NCI-H2196 (cell line): ENCODE data around the gene SOX15.
"Not testable (repeated sequence)": the region's sequence is repeated elsewhere in the genome, so short reads cannot be mapped to it uniquely, and the experiment has no call there.

Experiments
- DNase-seq: peaks from one replicate; lab custom pipeline; 2025; ENCODE audit not compliant: unreplicated experiment; lab: John Stamatoyannopoulos, UW

The SOX15 gene

DNA sequence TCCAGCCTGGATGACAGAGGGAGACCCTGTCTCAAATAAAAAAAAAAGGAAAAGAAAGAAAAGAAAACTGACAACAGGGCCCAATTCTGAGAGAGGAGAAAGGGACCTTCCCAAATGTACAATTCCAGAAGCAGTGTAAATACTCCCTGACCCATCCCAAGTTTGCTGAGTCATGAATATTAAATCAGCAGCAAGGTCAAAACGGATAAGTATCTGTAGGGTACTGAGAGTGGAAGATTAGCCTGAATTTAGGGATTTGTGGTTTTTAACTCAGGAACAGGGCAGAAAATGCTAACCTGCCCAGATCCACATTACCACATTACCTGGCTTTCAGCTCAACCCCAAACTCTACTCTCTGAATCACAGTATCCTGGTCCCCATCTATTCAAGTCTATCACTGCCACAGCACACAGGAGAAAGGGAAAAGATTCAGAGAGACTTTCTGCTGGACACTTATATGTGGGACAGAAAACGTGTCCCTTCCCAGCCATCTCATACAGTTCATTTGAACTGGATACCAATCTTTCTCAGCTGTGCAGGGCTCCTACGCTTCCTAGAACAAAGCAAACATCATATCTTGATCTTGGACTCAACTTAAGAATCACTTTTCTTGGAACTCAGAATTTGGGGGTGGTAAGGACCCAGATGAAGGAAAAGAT lies 21.9 kb upstream of the SOX15 start:
- no peak for DNase-seq

DNA sequence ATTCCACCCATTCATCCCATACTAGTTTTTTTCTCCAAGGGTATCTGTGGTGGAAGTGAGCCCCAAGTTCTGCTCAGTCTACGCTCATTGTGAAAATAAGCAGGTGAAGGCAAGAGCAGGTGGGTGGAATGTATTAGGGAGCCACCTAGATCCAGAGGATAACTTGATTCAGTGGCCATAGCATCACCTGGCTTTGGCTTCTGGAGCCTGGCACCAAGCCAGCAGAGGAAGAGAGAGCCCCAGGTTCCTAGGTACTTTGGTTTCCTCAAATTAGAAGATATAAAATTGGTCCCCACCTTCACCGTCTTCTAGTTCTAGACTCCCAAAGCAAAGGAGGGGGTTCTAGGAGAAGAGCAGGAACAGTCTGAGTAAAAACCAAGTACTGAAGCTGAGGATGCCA lies 20.7 kb upstream of the SOX15 start:
- peak; percentile 3 for DNase-seq

DNA sequence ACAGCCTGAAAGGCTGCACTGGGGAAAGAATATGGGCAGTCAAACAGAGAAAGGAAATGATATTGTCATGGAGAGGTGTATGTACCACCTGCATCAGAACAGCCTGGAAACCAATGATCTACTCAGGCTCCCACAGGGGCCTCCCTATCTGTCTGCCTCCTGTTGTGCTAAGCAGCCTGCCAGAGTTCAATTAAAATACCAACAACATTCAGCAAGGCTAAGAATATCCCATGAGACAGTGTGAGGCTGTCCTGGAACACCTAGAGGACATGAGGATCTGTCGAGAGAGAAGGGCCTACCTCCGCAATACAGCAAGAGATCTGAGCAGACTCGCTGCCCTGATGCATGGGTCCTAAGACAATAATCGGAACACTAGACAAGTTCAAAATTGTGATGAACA lies 16.4 kb upstream of the SOX15 start:
- DNase-seq = no peak

DNA sequence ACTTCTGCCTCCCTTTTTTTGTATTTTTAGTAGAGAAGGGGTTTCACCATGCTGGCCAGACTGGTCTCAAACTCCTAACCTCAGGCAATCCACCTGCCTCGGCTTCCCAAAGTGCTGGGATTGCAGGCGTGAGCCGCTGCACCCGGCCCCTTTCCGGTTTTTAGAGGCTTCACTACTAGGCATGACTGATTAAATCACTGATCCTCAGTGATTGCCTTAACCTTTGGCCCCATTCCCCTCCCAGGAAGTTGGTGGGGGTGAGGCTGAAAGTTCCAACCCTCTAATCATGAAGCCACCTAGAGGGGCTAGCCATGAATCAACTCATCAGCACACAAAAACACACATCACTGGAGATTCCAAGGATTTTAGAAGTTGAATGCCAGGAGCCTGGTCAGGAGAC lies 7.7 kb upstream of the SOX15 start:
- DNase-seq = not testable (repeated sequence)

DNA sequence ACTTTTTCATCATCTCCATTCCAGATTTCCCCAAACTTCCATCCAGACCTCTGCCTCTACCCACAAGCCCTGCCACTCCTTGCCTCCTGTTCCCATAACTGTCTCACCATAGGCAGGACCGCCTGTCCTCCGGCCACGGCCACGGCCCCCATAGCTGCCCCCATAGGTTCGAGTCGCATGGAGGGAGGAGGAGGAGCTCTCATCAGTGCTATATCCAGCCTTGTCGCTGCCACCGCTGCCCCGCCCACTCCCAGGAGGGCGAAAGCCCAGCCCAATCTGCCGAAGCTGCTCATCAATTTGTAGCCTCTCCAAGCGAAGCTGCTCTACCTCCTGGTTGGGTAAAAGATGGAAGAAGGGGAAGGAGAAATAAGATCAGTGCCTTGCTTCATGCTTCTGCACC lies 3.4 kb upstream of the SOX15 start:
- no peak for DNase-seq

DNA sequence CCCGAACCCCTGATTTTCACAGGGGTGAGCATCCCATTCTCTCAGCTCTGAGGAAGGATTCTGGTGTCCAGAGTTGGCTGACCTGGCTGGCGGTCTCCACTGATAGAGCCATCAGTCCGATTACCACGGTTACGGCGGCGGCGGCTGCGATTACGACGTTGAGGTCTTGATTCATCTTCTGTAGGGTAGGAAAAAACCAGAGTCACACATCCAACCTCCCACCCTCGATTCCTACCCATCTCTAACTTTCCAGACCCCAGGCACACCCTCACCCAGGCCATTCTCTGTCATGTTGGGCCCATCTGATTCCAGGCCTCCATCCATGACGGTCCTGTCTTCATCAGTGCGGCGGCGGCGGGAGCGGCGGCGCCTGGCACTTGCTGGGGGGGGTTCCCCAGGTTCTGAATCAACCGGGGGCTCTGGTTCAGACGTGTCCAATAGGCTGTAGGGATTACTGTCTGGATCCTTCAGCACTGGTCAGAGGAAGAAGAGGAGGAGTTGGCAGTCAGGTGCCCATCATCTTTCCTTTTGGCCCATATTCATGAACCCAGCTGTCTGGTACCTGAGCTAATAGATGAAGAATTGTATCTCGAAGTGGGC lies 2.6 kb upstream of the SOX15 start:
- DNase-seq = no peak

DNA sequence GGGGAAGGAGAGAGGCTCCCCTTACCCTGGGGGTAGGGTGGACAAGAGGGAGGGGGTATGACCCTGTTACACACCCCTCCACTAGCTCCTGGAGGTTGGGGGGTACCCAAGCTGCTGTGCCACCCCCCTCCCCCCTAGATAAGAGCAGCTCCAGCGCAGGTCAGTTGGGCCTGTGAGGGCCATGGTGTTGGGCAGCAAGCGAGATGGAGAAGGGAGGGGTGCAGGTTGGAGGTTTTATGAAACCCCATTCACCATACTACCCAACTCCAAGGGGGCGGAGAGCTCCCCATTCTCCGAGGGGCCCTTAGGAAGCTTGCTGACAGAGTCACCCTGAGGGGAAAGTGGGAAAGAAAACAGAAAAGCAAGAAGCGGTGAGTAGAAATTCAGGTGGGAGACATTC lies 1.7 kb upstream of the SOX15 start:
- DNase-seq = no peak

DNA sequence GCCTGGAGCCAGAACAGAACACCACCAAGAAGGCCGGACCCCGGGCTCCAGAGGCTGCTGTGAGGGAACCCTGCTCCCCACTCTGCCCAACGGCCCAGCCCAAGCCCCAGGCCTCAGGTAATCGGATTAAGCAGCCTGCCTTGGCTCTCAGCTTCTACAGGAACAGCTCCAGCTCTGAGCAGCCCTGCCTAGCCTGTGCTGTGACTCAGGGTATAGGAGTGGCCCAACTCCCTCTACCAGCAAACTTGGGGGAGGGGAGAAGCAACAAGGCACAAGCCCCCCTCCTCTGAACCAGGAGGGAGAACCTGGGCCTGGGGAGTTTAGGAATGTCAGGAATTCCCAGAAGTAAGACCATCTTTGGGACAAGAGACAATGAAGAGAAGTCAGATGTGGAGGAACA lies 849 bp upstream of the SOX15 start:
- no peak for DNase-seq

DNA sequence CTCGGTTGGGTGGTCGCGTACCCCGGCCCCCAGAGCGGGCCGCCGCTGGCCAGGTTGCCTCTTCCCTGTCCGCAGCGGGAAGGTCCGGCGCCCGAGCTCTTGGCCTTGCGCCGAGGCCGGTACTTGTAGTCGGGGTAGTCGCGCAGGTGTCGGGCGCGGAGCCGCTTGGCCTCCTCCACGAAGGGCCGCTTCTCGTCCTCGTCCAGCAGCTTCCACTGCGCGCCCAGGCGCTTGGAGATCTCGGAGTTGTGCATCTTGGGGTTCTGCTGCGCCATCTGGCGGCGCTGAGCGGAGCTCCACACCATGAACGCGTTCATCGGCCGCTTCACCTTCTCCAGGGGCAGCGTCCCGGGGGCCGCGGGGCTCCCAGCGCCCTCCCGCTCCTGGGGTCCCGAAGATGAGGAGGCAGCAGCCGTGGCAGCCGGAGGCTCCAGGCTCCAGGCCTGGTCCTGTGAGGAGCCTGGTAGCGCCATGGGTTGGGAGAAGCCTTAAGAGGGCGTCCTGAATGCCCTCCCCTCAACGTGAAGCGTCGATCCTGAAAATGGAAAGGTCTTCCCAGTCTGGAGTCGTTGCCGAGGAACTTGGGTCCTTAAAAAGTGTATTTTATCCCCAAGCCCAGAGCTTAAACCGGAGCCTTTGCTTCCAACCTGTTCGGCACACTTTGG lies 558 bp downstream of the SOX15 start:
- no peak for DNase-seq

DNA sequence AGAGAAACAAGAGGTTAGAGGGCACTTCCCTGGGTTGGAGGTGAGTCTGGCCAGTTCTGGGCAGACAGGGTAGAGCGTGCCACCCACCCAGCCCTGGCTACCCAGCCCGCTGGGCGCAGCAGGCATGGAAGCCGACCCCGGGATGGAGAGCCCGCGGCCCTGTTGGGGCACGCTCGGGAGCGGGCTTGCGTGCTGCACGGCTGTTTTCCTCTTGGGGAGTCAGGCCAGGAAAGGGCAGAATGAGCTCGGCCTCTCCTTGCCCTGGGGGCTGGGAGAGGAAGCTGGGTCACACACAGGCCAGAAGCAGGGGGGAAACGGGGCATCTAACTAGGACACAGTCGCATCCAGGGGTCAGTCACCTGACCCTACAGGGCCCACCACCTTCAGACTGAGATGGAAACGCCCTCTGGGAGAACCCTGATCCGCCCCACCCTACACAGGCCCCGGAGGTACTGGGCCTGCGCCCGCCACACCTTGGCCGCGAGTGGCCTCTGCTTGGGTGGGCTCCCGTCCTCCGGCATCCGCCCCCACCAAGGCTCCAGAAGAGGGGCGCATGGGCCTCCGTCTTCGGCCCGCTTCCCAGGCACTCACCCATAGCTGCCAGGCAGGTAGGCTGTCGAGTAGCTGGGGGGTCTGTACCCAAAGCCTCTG lies 1.2 kb downstream of the SOX15 start:
- no peak for DNase-seq

DNA sequence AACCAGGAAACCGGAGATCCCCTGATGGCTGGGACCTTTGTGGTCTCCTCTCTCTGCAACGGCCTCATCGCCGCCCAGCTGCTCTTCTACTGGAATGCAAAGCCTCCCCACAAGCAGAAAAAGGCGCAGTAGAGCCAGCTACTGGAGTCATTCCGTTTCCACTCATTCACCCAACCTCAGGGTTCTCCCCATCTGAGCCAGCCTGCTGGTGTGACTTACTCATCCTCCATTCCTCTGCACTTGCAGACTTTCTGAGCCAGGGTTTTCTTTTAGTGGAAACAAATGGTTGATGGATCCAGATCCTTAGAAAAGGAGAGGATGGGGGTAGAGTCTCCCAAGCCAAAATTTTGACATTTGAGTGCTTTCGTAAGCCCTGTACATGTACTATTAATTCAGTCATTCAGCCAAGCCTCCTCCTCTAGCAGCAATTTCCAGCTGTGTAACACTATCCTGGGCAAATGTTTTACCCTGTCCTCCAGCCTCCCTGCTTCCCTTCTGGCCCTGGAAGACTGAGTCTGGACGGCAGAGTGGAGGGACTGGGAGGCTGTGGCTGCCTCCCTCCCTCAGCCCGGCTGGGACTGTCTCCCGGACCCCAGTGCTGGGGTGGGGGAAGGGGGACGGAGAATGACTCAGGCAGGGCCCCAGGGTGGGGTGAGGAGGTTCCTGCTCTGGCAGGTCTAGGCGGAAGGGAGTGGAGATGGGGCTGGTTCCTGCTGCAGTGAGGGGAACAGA lies 2.3 kb downstream of the SOX15 start:
- no peak for DNase-seq

DNA sequence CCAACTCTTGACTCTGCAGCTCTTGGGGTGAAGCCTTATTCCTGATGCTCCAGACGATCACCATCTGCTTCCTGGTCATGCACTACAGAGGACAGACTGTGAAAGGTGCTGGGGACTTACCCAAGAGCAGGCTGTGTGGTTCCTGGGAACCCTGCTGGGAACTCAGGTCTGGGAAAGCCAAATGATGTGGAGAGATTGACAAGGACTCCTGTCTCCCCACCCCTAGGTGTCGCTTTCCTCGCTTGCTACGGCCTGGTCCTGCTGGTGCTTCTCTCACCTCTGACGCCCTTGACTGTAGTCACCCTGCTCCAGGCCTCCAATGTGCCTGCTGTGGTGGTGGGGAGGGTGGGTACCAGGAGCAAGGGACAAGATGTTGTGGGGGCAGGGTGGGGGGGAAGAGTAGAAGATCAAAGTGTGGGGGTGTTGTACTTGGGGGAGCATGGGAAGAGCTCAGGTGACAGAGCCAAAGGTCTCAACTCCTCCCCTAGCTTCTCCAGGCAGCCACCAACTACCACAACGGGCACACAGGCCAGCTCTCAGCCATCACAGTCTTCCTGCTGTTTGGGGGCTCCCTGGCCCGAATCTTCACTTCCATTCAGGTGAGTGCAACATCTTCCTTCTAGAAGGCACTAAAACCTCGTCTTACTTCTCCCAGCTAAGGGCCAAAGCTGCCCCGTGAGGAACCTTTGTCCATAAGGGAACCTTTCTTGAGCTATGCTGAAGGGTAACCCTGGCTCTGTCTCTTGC lies 3.0 kb downstream of the SOX15 start:
- DNase-seq = no peak

DNA sequence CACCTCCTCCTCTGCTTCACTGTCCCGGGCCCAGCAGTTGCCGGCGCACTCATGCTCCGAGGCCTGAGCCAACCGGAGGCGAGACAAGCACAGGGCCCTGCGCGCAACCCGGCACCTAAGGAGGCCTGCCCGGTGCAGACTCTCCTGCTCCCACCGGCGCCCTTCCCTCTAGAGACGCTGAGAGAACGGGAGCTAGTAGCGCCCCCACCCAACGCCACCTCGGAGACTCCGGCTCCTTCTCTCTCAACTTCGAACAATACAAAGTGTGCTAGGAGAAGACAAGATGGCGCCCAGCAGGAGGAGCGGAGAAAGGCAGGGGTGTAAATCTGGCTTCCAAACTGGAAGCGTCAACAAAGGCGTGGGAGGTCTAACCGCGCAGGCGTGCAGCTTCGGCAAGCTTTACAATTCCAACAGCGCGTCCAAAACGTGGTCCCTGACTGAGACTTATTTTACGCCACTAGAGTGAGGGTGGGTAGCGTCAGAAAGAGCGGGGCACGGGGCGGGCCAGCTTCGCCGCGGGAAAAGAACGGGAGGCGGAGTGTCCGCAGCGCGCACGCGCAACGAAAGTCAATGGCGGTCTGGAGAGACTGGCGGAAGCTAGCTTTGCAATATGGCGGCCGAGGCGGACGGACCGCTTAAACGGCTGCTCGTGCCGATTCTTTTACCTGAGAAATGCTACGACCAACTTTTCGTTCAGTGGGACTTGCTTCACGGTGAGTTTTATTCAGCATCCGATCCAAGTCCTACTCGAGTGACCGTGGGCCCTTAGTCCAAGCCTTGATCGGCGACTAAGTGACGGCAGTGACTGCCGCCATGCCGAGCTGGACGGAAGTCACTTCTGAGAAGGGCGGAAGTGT lies 6.4 kb downstream of the SOX15 start, which contains the start of gene MPDU1:
MPDU1 (plus strand) TSS at position 600 of the 857 bp plus-strand sequence; CDS start at position 611, 11 bp downstream.
- peak; percentile 89 for DNase-seq

DNA sequence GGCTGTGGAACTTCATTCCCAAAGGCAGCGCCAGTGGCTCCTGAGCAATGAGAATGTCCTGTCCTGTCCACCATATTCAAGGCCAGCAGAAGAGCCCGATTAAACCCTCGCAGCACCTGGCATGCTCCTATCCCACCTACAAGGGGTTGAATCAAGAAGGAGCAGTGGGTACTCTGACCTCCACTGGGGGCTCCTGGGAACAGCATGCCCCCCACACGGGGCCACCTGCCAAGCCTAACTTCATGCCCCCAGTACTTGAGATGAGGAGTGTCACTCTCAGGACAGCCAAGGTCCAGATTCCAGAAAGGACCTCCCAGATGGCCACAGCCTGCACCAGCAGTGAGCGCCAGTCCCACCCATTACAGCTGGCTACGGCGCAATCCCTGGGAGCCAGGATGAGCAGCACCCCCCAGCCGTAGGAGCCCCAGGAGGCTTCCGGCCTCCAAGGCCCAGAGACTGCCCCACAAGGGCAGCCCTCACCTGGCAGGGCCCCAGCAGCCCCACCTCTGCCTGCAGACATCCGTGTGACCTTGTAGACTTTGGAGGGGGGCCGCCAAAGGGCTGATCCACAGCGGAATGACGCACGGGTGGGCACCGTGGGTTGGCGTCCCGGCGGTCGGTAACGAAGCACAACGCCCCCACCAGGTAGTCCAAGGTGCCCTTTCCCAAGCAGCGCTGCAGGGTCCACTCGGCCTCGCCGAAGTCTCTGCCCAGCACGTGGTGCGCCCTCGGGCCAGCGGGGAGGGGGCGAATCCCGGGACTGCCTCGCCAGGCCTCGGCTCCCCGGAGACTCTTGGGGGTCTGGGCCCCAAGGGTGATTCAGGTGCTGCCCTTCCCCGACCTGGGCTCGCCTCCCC lies 7.3 kb downstream of the SOX15 start:
- no peak for DNase-seq

DNA sequence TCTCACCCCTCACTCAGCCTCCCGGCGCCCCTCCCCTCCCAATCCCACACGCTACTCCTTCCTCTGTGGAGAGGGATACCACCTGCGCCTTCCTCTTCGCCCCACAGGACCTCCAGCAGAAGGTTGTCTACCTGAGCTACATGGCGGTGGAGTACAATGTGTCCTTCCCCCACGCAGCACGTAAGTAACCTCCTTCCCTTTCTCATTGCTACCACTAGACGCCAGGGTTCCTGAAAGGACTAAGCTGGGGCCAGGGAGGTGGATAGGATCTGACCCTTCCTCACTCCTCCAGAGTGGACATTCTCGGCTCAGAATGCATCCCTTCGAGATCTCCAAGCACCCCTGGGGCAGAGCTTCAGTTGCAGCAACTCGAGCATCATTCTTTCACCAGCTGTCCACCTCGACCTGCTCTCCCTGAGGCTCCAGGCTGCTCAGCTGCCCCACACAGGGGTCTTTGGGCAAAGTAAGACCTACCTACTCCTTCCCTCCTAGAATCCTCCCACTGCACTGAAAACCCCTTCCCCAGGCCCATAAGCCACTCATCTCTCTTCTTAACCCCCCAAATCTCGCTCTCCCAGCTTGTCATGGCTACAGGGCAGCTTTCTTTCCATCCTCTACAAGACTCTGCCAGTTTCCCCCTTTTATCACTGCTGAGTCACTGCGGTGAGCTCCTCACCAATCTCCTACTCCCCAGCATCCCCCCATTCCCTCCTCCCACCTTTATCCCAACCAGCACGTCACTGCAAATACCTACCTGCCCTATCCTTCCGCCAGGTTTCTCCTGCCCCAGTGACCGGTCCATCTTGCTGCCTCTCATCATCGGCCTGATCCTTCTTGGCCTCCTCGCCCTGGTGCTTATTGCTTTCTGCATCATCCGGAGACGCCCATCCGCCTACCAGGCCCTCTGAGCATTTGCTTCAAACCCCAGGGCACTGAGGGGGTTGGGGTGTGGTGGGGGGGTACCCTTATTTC lies 9.0 kb downstream of the SOX15 start:
- no peak for DNase-seq

DNA sequence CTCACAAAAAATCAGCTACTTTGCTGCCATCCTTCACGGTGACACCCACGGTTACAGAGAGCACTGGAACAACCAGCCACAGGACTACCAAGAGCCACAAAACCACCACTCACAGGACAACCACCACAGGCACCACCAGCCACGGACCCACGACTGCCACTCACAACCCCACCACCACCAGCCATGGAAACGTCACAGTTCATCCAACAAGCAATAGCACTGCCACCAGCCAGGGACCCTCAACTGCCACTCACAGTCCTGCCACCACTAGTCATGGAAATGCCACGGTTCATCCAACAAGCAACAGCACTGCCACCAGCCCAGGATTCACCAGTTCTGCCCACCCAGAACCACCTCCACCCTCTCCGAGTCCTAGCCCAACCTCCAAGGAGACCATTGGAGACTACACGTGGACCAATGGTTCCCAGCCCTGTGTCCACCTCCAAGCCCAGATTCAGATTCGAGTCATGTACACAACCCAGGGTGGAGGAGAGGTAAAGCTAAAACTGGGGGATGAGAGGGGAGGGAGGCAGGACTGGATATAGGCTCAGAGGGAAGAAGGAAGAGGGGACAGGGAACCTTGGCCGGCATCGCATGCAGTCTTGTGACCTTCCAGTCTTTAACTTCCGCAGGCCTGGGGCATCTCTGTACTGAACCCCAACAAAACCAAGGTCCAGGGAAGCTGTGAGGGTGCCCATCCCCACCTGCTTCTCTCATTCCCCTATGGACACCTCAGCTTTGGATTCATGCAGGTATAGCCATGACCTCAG lies 9.9 kb downstream of the SOX15 start:
- no peak for DNase-seq
